Uterus (tissue), 4 donors: ENCODE results near the gene HMGB3. TPM values are rescaled to one million over a fixed set of nuclear protein-coding genes. Genes with fewer than 3 reads are reported as not detected.

Source experiments
- DNase-seq, 2 donors: peaks; one replicate each; pipeline ENCODE4 v3.0.0-alpha.2; 2019 to 2020
- H3K27ac ChIP-seq, 2 donors: fragments of 200-600 bp; sonication (generic); 1 replicate in 1 of 2; 2 replicates in 1 of 2; pipeline ENCODE4 v1.5.1; 2016 to 2018
- H3K27me3 ChIP-seq, 2 donors: fragments of 200-600 bp; sonication (generic); one replicate each; pipeline ENCODE4 v1.5.1; 2018 to 2019; ENCODE audit warnings: control low read depth in 1 of 2
- H3K36me3 ChIP-seq, 2 donors: fragments of 200-600 bp; sonication (generic); one replicate each; pipeline ENCODE4 v1.5.1; 2019; ENCODE audit warnings: control low read depth in 1 of 2
- H3K4me1 ChIP-seq, 2 donors: fragments of 200-600 bp; sonication (generic); one replicate each; pipeline ENCODE4 v1.5.1; 2018 to 2019; ENCODE audit warnings: control low read depth in 1 of 2
- H3K4me3 ChIP-seq, 2 donors: fragments of 200-600 bp; sonication (generic); 1 replicate in 1 of 2; 2 replicates in 1 of 2; pipeline ENCODE4 v1.5.1; 2018 to 2019; ENCODE audit warnings: mild to moderate bottlenecking in 1 of 2
- H3K9me3 ChIP-seq, 2 donors: fragments of 200-600 bp; sonication (generic); one replicate each; pipeline ENCODE4 v1.5.1; 2019; ENCODE audit warnings: control low read depth in 1 of 2
- POLR2A ChIP-seq, 2 donors: fragments of 450-650 bp; IDR thresholded peaks; one replicate each; pipeline ENCODE4 v1.6.1; 2016; ENCODE audit warnings: antibody characterized with exemption in 2 of 2, mild to moderate bottlenecking in 1 of 2, moderate library complexity in 1 of 2
- intact Hi-C: fragments of 100-400 bp; cut with DNase I; formaldehyde crosslinking; loops from one replicate; pipeline ENCODE4 v1.15.1; 2023; ENCODE audit warnings: low total_unique reads
- total RNA-seq, 4 donors: library from RNA; depleted of rRNA in 3 of 4; stranded (reverse); fragments of >200 nt in 3 of 4; gene quantifications; one replicate each; pipeline versions ENCODE4 v1.1.0 to v1.2.4, GENCODE V29; 2014 to 2023
- TF ChIP-seq, protein P1 (sequence below), 4 experiments: fragments of 200-600 bp in 2 of 4; fragments of 450-650 bp in 2 of 4; sonication (generic) in 2 of 4; IDR thresholded peaks; one replicate each; pipeline ENCODE4 v1.5.1; 2016 to 2019; ENCODE audit warnings: antibody characterized with exemption in 4 of 4, mild to moderate bottlenecking in 2 of 4, moderate library complexity in 1 of 4
- donor health status: DM: yes; HTN: yes; CAD: no.

Gene HMGB3
- total RNA-seq, 4 donors from 2014 or later: 2.4 to 21.8 (median 4.4) TPM; not detected in 1

DNA sequence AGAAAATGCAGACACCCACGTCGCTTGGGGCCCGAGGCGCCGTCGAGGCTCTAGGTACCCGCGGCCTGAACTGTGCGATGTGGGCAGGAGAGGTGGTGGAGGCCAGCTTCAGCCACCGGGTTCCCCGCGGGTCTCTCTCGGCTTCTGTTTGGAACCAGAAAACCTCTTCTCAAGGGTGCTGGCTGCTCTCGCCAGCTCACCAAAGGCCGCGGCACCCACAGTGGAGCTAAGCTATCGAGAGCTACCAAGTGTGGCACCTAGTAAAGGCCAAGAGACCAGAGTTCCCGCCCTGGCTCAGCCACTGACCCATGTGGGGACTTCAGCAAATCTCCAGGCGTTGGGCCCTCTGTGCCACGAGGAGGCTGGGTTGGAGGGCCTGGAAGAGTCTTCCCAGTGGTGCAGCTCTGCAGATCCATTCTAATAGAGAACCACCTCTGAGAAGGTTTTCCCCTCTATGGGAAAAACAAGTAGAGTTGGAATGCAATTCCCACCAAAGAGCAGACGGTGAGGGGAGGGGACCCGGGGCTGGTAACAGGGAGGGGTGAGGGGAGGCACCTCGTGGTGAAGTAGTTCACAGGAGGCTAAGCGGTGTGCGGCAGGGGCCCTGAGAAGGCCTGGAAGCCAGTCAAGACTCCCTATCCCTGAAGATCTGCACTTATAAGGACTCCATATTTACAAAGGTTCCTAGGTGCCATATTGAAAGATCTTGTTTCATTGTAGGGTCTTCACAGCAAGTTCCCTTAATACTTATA is 5.5 kb upstream of the HMGB3 start:
- Histone ChIP-seq H3K36me3 (no peaks in the 10 kb centered on the region), H3K4me3 (no peak overlapping the region), H3K27me3 (no peaks in the 10 kb centered on the region), H3K27ac (no peak overlapping the region), H3K4me1 (no peaks in the 10 kb centered on the region), H3K9me3 (no peaks in the 10 kb centered on the region)
- DNase-seq: no peak
- TF ChIP-seq POLR2A (IDR thresholded peaks at IDR 0.05): no peak
- TF ChIP-seq, protein P1, sequence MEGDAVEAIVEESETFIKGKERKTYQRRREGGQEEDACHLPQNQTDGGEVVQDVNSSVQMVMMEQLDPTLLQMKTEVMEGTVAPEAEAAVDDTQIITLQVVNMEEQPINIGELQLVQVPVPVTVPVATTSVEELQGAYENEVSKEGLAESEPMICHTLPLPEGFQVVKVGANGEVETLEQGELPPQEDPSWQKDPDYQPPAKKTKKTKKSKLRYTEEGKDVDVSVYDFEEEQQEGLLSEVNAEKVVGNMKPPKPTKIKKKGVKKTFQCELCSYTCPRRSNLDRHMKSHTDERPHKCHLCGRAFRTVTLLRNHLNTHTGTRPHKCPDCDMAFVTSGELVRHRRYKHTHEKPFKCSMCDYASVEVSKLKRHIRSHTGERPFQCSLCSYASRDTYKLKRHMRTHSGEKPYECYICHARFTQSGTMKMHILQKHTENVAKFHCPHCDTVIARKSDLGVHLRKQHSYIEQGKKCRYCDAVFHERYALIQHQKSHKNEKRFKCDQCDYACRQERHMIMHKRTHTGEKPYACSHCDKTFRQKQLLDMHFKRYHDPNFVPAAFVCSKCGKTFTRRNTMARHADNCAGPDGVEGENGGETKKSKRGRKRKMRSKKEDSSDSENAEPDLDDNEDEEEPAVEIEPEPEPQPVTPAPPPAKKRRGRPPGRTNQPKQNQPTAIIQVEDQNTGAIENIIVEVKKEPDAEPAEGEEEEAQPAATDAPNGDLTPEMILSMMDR (IDR thresholded peaks at IDR 0.05): no peak
- intact Hi-C loops: no loop called here

DNA sequence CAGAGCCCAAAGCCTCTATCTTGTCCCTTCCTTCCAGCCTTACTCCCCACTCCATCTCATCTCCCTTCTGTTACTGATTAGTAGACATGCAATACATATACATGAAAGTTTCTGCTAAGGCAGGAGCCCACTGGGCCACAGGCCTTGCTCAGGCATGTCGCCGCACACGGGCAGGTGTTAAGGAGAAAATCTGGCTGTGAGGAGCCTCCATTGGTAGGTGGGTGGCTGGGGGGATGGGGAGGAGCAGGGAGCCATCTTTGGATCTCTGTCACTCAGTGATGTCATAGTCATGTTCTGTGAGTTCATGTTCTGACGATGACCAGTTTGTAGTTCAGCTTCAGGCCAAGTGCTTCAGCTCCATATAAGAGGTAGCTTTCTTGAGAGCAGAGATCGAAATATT is 2.9 kb upstream of the HMGB3 start:
- TF ChIP-seq POLR2A (IDR thresholded peaks at IDR 0.05): no peak
- TF ChIP-seq, protein P1 (IDR thresholded peaks at IDR 0.05): no peak
- Histone ChIP-seq H3K27ac (no peak overlapping the region), H3K36me3 (no peaks in the 10 kb centered on the region), H3K4me1 (no peaks in the 10 kb centered on the region), H3K4me3 (no peak overlapping the region), H3K27me3 (no peaks in the 10 kb centered on the region), H3K9me3 (no peaks in the 10 kb centered on the region)
- intact Hi-C loops: no loop called here
- DNase-seq: no peak

DNA sequence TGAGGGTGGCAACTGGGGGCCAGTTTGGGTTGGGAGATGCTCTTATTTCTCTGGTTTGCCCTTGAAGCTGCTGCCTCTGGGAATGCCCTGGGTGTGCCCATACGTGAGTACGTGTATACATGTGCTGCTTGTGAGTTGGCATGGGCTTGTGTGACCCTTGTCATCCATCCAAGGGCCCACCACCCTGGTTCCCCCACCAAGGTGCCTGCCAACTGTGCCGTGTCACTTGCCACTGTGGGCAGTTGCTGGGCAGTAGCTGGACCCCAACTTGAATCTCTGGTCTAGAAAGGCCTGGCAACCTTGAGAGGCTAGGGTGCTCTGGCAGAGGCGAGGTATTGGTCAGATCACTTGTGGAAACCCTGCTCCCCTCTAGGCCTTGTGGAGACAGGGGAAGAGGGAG is 2.4 kb upstream of the HMGB3 start:
- Histone ChIP-seq H3K4me3 (no peak overlapping the region), H3K4me1 (no peaks in the 10 kb centered on the region), H3K9me3 (no peaks in the 10 kb centered on the region), H3K27me3 (no peaks in the 10 kb centered on the region), H3K36me3 (no peaks in the 10 kb centered on the region), H3K27ac (no peak overlapping the region)
- TF ChIP-seq POLR2A (IDR thresholded peaks at IDR 0.05): no peak
- TF ChIP-seq, protein P1 (IDR thresholded peaks at IDR 0.05): no peak
- intact Hi-C loops: no loop called here
- DNase-seq: no peak

DNA sequence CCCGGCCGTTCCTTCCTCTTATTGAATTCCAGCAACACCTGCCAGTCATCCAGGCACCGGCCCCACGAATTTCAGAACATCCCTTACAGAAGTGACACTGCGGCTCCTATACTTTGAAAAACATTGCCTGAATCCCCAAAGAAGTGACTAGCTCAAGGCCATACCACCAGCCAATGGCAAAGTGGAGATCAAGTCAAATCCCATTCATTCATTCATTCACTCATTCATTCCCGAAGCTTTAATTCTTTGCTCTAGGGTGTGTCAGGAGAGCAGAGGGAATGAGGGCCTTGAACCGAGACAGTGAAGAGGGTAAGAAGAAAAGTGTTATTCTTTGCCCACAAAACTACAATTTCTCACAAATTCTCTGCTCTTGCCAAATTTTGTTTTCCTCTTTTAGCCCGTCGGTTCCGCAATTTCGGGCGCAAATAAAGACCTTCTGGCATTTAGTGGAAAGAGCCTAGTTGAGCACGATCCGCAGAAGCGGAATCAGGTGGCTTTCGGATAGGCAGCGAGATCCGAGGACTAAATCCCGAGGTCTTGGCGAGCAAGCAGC is 824 bp upstream of the HMGB3 start:
- no peaks in the 10 kb centered on the region for H3K9me3 ChIP-seq
- H3K27ac ChIP-seq: no peak overlapping the region
- H3K4me1 ChIP-seq: no peaks in the 10 kb centered on the region
- TF ChIP-seq POLR2A (IDR thresholded peaks at IDR 0.05): no peak
- TF ChIP-seq, protein P1 (IDR thresholded peaks at IDR 0.05): no peak
- no peaks in the 10 kb centered on the region for H3K36me3 ChIP-seq
- H3K4me3 ChIP-seq: peak overlapping the region; percentile 32 to 44
- intact Hi-C loops: no loop called here
- no peaks in the 10 kb centered on the region for H3K27me3 ChIP-seq
- DNase-seq: no peak

DNA sequence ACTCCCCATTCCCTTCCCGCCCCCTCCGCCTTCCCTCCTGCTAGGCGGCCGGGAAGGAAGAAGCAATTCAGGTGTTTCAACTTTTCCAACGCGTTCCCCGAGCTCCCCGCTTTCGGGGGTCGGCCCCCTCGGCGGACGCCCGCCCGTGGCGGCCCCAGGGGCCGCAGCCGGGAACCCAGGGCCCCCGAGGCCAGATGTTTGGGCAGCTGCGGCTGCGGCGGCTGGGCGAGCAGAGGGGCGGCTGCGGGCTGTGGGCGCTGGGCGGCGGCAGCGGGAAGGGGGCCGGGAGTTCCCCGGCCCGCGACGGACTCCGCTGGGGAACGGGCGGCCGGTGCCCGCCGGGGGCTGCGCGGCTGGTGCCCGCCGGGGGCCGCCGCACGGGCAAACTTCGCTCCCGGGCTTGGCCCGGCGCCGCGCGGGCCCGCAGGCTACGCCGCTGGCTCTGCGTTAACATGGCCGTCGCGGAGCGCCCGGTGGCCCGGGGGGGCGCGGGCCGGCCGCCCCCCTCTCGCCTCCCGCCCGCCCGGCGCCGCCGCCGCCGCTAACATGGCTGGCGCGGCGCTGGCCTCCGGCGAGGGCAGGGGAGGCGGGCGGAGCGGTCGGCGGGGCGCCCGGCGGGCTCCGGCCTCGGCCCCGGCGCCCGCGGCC is 510 bp downstream of the HMGB3 start:
- intact Hi-C loops: no loop called here
- Histone ChIP-seq H3K4me3 (peak overlapping the region in 1 of 2 donors; percentile 44), H3K9me3 (no peaks in the 10 kb centered on the region), H3K4me1 (no peaks in the 10 kb centered on the region), H3K27me3 (no peaks in the 10 kb centered on the region), H3K27ac (no peak overlapping the region), H3K36me3 (no peaks in the 10 kb centered on the region)
- TF ChIP-seq, protein P1 (IDR thresholded peaks at IDR 0.05): no peak
- no peak for TF ChIP-seq POLR2A (IDR thresholded peaks at IDR 0.05)
- no peak for DNase-seq
